ENCODE results near the gene TOGARAM1. TPM values are rescaled to one million over a fixed set of nuclear protein-coding genes. Genes with fewer than 3 reads are reported as not detected.

TOGARAM1 gene
- total RNA-seq, 4 donors from 2014 or later, result 6.3 to 19.1 (median 9.7) TPM

DNA sequence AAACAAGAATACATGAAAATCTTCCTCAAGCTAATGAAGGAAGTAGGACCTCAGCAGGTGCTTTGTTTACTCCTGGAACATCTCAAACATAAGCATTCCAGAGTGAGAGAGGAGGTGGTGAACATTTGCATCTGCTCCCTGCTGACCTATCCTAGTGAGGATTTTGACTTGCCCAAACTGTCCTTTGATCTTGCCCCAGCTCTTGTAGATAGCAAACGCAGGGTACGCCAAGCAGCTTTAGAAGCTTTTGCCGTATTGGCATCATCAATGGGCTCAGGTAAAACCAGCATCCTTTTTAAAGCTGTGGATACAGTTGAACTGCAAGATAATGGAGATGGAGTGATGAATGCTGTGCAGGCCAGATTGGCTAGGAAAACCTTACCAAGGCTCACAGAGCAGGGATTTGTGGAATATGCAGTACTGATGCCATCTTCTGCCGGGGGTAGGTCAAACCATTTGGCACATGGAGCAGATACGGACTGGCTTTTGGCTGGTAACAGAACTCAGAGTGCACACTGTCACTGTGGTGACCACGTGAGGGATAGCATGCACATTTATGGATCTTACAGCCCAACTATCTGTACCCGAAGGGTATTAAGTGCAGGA, 1.9 kb downstream of the TOGARAM1 start:
- ATAC-seq, result no peak
- Histone ChIP-seq H3K9me3 (no peaks in the 10 kb centered on the region), H3K4me3 (peak overlapping the region; percentile 82 to 92 (median 90)), H3K4me1 (peaks cover 66 to 75% of the 10 kb centered on the region in 2 donors), H3K36me3 (no peaks in the 10 kb centered on the region), H3K27me3 (no peaks in the 10 kb centered on the region), H3K27ac (peak overlapping the region; percentile 86 to 95 (median 89))
- peak in 1 of 2 donors; percentile 18 for DNase-seq
- intact Hi-C loops (cut with DNase I; ENCODE audit: low total_unique reads) (loop anchor here (2.0 to 5.0 kb wide), 2 partner anchors 13 to 303 kb away; no protein-coding TSS in a partner anchor), in situ Hi-C loops (cut with MboI; ENCODE audit: low sequenced_read_pairs in 4 of 4) (loop anchor here (5.0 to 25.0 kb wide), 5 partner anchors 67 to 173 kb away; partner anchors contain the start of genes FKBP3 (in 4 of the 4) and FANCM (in 3 of the 4))
- TF ChIP-seq, protein P1, sequence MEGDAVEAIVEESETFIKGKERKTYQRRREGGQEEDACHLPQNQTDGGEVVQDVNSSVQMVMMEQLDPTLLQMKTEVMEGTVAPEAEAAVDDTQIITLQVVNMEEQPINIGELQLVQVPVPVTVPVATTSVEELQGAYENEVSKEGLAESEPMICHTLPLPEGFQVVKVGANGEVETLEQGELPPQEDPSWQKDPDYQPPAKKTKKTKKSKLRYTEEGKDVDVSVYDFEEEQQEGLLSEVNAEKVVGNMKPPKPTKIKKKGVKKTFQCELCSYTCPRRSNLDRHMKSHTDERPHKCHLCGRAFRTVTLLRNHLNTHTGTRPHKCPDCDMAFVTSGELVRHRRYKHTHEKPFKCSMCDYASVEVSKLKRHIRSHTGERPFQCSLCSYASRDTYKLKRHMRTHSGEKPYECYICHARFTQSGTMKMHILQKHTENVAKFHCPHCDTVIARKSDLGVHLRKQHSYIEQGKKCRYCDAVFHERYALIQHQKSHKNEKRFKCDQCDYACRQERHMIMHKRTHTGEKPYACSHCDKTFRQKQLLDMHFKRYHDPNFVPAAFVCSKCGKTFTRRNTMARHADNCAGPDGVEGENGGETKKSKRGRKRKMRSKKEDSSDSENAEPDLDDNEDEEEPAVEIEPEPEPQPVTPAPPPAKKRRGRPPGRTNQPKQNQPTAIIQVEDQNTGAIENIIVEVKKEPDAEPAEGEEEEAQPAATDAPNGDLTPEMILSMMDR (IDR thresholded peaks at IDR 0.05 in 4 of 5, conservative IDR thresholded peaks at IDR 0.05 in 1 of 5), result no peak
- no peak for TF ChIP-seq POLR2A (IDR thresholded peaks at IDR 0.05)

DNA sequence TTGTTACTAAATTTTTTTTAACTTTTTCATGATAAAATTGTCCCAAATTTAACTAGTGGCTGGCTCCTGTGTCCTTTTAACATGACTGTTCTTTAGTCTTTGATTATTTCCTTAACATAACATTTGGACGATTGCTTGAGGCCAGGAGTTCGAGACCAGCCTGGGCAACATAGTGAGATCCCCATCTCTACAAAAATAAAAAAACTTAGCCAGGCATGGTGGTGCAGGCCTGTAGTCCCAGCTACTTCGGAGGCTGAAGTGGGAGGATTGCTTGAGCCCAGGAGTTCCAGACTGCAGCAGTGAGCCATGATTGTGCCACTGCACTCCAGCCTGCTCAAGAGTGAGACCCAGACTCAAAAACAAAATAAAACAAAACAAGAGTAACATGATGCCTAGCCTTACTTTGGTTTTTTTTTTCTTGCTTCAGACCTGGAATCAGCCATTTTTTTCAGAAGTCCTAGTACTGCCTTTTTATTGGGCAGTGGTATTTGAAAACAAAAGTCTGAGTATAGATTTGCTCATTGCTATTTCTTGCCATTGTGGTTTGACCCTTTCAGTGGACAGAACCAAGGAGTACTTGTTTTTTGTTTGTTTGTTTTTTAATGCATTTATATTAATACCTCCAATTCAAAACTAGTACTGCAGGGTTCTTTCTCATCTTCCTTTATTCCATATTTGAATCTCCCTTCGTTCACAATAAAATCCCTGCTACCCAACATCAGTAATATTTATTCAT, 4.8 kb downstream of the TOGARAM1 start:
- TF ChIP-seq, protein P1 (IDR thresholded peaks at IDR 0.05 in 4 of 5, conservative IDR thresholded peaks at IDR 0.05 in 1 of 5), result no peak
- no peak for TF ChIP-seq POLR2A (IDR thresholded peaks at IDR 0.05)
- H3K9me3 ChIP-seq, result no peaks in the 10 kb centered on the region
- no peaks in the 10 kb centered on the region for H3K36me3 ChIP-seq
- in situ Hi-C loops (cut with MboI; ENCODE audit: low sequenced_read_pairs in 4 of 4) (loop anchor here in 3 of 4 donors (10.0 to 25.0 kb wide), 3 partner anchors 72 to 171 kb away; partner anchors contain the start of genes FANCM (in 3 of the 3) and FKBP3 (in 3 of the 3)), intact Hi-C loops (cut with DNase I; ENCODE audit: low total_unique reads) (no loop called here)
- ATAC-seq, result no peak
- H3K27me3 ChIP-seq, result no peaks in the 10 kb centered on the region
- H3K4me1 ChIP-seq, result peaks cover 45 to 52% of the 10 kb centered on the region in 2 donors
- DNase-seq, result no peak
- no peak overlapping the region for H3K27ac ChIP-seq
- H3K4me3 ChIP-seq, result peak overlapping the region; percentile 14 to 82 (median 19)

DNA sequence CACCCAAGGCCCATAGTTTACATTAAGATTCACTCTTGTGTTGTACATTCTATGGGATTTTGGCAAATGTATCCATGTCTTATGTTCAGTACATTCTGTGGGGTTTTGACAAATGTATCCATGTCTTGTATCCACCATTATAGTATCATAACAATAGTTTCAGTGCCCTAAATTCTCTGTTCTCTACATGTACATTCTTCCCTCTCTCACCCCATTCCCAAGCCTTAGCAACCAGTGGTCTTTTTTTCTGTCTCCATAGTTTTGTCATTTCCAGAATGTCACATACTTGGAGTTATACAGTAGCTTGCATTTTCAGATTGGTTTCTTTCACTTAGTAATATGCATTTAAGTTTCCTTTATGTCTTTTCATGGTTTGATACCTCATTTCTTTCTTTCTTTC, 6.7 kb downstream of the TOGARAM1 start:
- intact Hi-C loops (cut with DNase I; ENCODE audit: low total_unique reads) (no loop called here), in situ Hi-C loops (cut with MboI; ENCODE audit: low sequenced_read_pairs in 4 of 4) (loop anchor here in 3 of 4 donors (10.0 to 25.0 kb wide), 3 partner anchors 74 to 169 kb away; partner anchors contain the start of genes FANCM (in 3 of the 3) and FKBP3 (in 3 of the 3))
- no peak overlapping the region for H3K4me3 ChIP-seq
- DNase-seq, result no peak
- H3K4me1 ChIP-seq, result peaks cover 38 to 47% of the 10 kb centered on the region in 2 donors
- no peaks in the 10 kb centered on the region for H3K36me3 ChIP-seq
- H3K27me3 ChIP-seq, result no peaks in the 10 kb centered on the region
- TF ChIP-seq, protein P1 (IDR thresholded peaks at IDR 0.05 in 4 of 5, conservative IDR thresholded peaks at IDR 0.05 in 1 of 5), result no peak
- TF ChIP-seq POLR2A (IDR thresholded peaks at IDR 0.05), result no peak
- no peaks in the 10 kb centered on the region for H3K9me3 ChIP-seq
- no peak for ATAC-seq
- no peak overlapping the region for H3K27ac ChIP-seq

DNA sequence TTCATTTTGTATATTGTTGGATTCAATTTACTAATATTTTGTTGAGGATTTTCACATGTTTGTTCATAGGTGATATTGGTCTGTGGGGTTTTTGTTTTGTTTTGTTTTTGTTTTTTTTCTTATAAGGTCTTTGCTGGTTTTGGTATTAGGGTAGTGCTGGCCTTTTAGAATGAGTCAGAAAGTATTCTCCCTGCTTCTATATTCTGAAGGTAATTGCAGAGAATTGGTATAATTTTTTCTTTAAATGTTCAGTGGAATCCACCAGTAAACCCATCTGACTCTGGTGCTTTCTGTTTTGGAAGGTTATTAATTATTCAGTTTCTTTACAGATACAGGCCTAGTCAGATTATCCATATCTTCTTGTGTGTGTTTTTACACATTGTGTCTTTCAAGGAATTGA, 8.9 kb downstream of the TOGARAM1 start:
- peaks cover 20 to 26% of the 10 kb centered on the region in 2 donors for H3K4me1 ChIP-seq
- intact Hi-C loops (cut with DNase I; ENCODE audit: low total_unique reads) (no loop called here), in situ Hi-C loops (cut with MboI; ENCODE audit: low sequenced_read_pairs in 4 of 4) (loop anchor here in 1 of 4 donors (25.0 kb wide), 1 partner anchor 166 kb away; the partner anchor contains the start of genes FANCM and FKBP3)
- TF ChIP-seq, protein P1 (IDR thresholded peaks at IDR 0.05 in 4 of 5, conservative IDR thresholded peaks at IDR 0.05 in 1 of 5), result no peak
- no peak for TF ChIP-seq POLR2A (IDR thresholded peaks at IDR 0.05)
- H3K36me3 ChIP-seq, result no peaks in the 10 kb centered on the region
- ATAC-seq, result no peak
- H3K27me3 ChIP-seq, result no peaks in the 10 kb centered on the region
- DNase-seq, result no peak
- no peaks in the 10 kb centered on the region for H3K9me3 ChIP-seq
- no peak overlapping the region for H3K4me3 ChIP-seq
- H3K27ac ChIP-seq, result no peak overlapping the region

Measured in gastrocnemius medialis (tissue), 4 donors.